Fibroblast of villous mesenchyme (primary cell): ENCODE data around the gene SEMA4G. TPM values are rescaled to one million over a fixed set of nuclear protein-coding genes. Genes with fewer than 3 reads are reported as not detected.

ENCODE experiments used
- DNase-seq: peaks from one replicate; pipeline ENCODE4 v3.0.0-alpha.2; 2010; ENCODE audit warnings: low read depth
- H3K4me3 ChIP-seq: 2 replicates; pipeline ENCODE4 v1.5.1; 2011; ENCODE audit warnings: low read depth, mild to moderate bottlenecking, low read length
- CTCF ChIP-seq: IDR thresholded peaks from 2 replicates; pipeline ENCODE4 v1.5.1; 2012; ENCODE audit warnings: low read depth, mild to moderate bottlenecking, low read length; ENCODE audit not compliant: insufficient read depth
- small RNA-seq: library from RNA; depleted of rRNA; stranded (forward); fragments of <200 nt; gene quantifications from one replicate; pipeline ENCODE3, GENCODE V24; 2012
- total RNA-seq: library from RNA; depleted of rRNA; stranded (reverse); fragments of >200 nt; gene quantifications from 2 replicates; pipeline ENCODE4 v1.2.3, GENCODE V29; 2012

Gene SEMA4G
- total RNA-seq, 1 donor = 0.43 TPM

DNA sequence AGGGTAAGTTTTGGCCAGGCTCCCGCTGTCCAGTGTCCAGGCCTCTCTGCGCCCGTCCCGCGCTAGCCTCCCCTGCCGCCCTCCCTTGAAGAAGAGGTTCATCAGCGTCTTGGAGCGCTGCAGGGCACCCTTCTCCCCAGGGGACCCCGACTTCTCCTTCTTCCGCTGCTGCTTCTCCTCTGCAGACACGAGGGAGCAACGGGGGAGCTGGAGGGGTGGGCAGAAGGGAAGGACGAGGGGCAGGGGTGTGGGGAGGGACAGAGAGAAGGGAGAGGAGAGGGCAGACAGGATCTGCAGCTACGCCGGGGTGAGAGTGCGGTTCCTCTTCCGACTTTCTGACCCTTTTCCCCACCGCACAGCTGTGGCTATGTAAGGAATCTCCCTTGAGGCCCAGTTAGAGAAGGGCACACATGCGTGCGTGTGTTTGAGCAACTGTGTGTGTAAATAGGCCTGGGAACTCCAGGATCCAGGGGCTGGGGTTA is 48.9 kb downstream of the SEMA4G start:
- no peak for DNase-seq
- no peak for TF ChIP-seq CTCF
- H3K4me3 ChIP-seq = no peak overlapping the region

DNA sequence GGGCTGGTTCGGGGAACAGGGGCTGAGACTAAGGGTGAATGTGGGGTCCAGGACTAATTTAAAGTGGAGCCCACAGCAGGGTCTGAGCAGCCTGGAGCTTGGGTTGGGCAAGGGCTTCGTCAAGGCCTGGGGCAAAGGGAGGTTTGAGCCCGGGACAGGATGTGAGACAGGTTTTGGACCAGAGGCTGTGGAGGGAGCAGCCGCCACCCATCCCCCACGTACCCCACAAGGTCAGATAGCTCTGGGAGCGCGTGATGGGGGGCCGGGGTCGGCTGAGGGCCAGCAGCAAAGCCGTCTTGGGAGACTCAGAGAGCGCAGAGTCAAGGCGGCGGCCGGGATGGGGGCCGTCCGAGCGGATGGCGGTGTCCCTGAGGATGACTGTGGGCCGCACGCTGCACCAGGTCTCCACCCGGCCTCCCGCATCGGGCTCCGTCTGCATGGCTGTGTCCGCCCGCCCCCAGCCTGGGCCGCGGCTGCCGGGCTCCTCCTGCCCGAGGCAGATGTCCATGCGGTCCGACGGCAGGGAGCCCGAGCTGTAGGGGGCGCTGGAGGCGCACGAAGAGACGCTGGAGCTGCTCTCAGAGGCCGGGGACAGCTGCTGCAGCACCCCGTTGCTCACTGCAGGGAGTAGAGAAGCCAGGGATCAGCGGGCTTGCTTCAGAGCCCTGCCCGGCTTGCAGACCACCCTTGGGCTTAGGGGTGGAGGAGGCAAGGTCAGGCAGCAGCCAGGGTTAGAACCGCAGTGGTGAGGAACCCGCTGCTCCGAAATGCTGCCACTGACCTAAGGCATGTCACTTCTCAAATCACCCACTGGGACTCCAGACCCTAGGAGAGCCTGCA is 49.5 kb downstream of the SEMA4G start:
- DNase-seq = peak; percentile 77
- TF ChIP-seq CTCF = peak; percentile 78
- no peak overlapping the region for H3K4me3 ChIP-seq

Small RNA genes within 50 kb of the gene (small RNA-seq; reads per million reads assigned to genes)
- not detected for gene MIR608

Other genes with a start within 250 kb of the SEMA4G start
- not detected in 2 replicates for gene PAX2, start 223.9 kb upstream of the SEMA4G start, total RNA-seq
- 42.2 and 55.7 TPM in 2 replicates for gene SLF2, start 56.5 kb upstream of the SEMA4G start, total RNA-seq
- 51.8 and 67.3 TPM in 2 replicates for gene MRPL43, start 18.0 kb downstream of the SEMA4G start, total RNA-seq
- gene TWNK, start 18.0 kb downstream of the SEMA4G start, total RNA-seq = 3.2 and 3.9 TPM in 2 replicates
- 87.7 and 134 TPM in 2 replicates for gene LZTS2, start 30.3 kb downstream of the SEMA4G start, total RNA-seq
- 1.7 and 1.9 TPM in 2 replicates for gene PDZD7, start 61.6 kb downstream of the SEMA4G start, total RNA-seq
- gene SFXN3, start 61.7 kb downstream of the SEMA4G start, total RNA-seq = 81.6 and 97.0 TPM in 2 replicates
- gene KAZALD1, start 92.5 kb downstream of the SEMA4G start, total RNA-seq = 9.1 and 9.3 TPM in 2 replicates
- gene TLX1, start 161.8 kb downstream of the SEMA4G start, total RNA-seq = not detected in 2 replicates